GM18498 (cell line): ENCODE data around the gene SH2D7.

ENCODE experiments used
- ATAC-seq: cut with Tn5 transposase; IDR thresholded peaks from one replicate; pipeline ENCODE4 v1.9.1; 2021; ENCODE audit warnings: mild to moderate bottlenecking, moderate library complexity; ENCODE audit not compliant: unreplicated experiment

The SH2D7 gene

GRCh38 chr15:78092261-78093041, at the start of gene SH2D7:
SH2D7 (plus strand) TSS chr15:78092561; CDS start chr15:78092585, 24 bp downstream.
- ATAC-seq: no peak

- ATAC-seq: no peak
These were observed 47.8 kb upstream of the SH2D7 start for GRCh38 chr15:78044407-78045155.

GRCh38 chr15:78045189-78045588, 47.2 kb upstream of the SH2D7 start:
- no peak for ATAC-seq

GRCh38 chr15:78046796-78047341, 45.5 kb upstream of the SH2D7 start:
- ATAC-seq: no peak

- ATAC-seq: no peak
These were observed 44.4 kb upstream of the SH2D7 start for GRCh38 chr15:78047761-78048627.

- no peak for ATAC-seq
These were observed 43.8 kb upstream of the SH2D7 start for GRCh38 chr15:78048628-78048920.

GRCh38 chr15:78049691-78050440, 42.5 kb upstream of the SH2D7 start:
- ATAC-seq: peak; percentile 78

GRCh38 chr15:78050441-78050809, 41.9 kb upstream of the SH2D7 start:
- ATAC-seq: peak; percentile 40

GRCh38 chr15:78050826-78051225, 41.5 kb upstream of the SH2D7 start:
- no peak for ATAC-seq

- no peak for ATAC-seq
These were observed 40.8 kb upstream of the SH2D7 start for GRCh38 chr15:78051596-78051995.

GRCh38 chr15:78052001-78052401, 40.4 kb upstream of the SH2D7 start:
- ATAC-seq: no peak

- ATAC-seq: no peak
These were observed 39.8 kb upstream of the SH2D7 start for GRCh38 chr15:78052545-78052944.

- ATAC-seq: no peak
These were observed 37.8 kb upstream of the SH2D7 start for GRCh38 chr15:78054518-78054917.

GRCh38 chr15:78054966-78055365, 37.4 kb upstream of the SH2D7 start:
- no peak for ATAC-seq

- no peak for ATAC-seq
These were observed 36.2 kb upstream of the SH2D7 start for GRCh38 chr15:78055919-78056713.

GRCh38 chr15:78056714-78057269, 35.6 kb upstream of the SH2D7 start:
- ATAC-seq: no peak

GRCh38 chr15:78057803-78058202, 34.6 kb upstream of the SH2D7 start:
- no peak for ATAC-seq

- no peak for ATAC-seq
These were observed 33.9 kb upstream of the SH2D7 start for GRCh38 chr15:78058401-78058935.
